GM12891 (cell line): Measurements from ENCODE around the gene GFI1.

ENCODE experiments used
- DNase-seq: peaks from one replicate; pipeline ENCODE4 v3.0.0; 2011; ENCODE audit warnings: low spot score; ENCODE audit not compliant: insufficient read length
- FAIRE-seq: peaks from 2 replicates; lab custom pipeline; 2011; peaks lifted over from hg19 to GRCh38; lab: Jason Lieb, UNC
- PAX5 ChIP-seq: IDR thresholded peaks from 2 replicates; pipeline ENCODE4 v1.6.1; 2011; ENCODE audit warnings: low read length, moderate library complexity, mild to moderate bottlenecking; ENCODE audit not compliant: insufficient read depth, severe bottlenecking
- POLR2A ChIP-seq: IDR thresholded peaks from 2 replicates; pipeline ENCODE4 v1.6.1; 2011; ENCODE audit warnings: low read depth, low read length, control low read depth
- POLR2AphosphoS5 ChIP-seq: IDR thresholded peaks from 2 replicates; pipeline ENCODE4 v1.6.1; 2011; ENCODE audit warnings: low read depth, low read length, control low read depth
- POU2F2 ChIP-seq: IDR thresholded peaks from 2 replicates; pipeline ENCODE4 v1.6.1; 2011; ENCODE audit warnings: low read depth, mild to moderate bottlenecking, control low read depth, low read length, moderate library complexity
- SPI1 ChIP-seq: IDR thresholded peaks from 2 replicates; pipeline ENCODE4 v1.6.1; 2011; ENCODE audit warnings: low read depth, low read length, control low read depth
- TAF1 ChIP-seq: IDR thresholded peaks from 2 replicates; pipeline ENCODE4 v1.6.1; 2011; ENCODE audit warnings: low read depth, low read length, control low read depth

GFI1 gene

DNA sequence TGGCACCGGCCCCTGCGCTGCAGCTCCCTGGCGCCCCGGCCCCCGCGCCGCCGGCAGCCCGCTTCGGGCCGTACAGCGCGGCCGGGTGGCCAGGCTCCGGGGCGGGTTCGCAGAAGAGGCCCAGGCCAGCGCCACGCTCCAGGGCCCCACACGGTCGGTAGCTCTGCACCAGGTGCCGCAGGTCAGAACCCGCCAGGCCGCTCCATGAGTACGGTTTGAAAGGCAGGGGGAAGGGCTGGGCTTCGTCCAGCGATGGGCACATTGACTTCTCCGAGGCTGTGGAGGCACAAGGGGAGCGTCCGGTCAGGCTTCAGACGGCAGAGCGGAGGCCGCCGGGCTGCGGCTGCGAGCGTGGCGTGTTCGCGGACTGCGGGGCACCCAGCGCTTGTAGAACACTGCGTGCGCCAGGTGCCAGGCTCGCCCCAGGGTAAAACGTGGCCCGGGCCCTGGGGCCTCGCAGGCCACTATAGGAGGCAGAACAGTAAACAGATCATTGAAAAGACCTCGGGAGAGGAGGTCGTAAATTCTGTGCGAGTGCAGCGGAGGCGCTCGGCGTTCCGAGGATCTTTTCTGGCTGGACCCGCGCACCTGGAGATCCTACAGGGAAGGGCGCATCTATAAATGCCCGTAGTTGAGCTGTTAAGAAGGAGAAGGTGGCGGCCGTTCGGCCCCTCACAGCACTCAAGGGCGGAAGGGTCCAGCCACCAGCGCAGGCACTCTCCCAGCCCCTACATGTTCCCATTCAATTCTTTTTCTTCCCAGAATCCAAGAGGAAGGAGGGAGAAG lies 5.7 kb downstream of the GFI1 start:
- DNase-seq: no peak
- FAIRE-seq: no peak

DNA sequence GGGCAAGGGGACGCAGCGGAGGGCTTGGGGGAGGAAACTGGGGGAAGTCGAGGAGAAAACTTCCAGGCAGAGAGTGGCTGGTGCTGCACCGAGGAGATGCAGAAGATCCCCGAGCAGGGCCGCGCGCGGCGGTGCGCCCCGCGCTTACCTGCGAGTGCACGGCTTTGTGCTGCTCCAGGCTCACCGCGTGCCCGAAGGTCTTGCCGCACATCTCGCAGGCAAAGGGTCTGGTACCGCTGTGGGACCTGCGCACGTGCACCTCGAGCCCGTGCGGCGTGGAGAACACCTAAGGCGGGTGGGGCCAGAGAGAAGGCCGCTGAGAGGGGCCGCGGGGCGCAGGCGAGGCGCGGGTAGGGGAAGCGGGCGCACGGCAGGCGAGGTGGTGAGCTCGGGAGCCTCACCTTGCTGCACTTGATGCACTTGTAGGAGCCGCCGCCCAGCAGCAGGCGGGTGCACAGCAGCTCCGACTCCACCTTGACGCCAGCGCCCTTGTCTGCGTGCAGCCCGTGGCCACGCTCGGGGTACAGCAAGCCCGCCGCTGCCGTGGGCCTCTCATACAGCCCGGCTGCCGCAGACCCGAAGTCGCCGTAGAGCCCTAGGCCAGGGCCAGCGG lies 6.4 kb downstream of the GFI1 start:
- DNase-seq: no peak
- no peak for FAIRE-seq
- TF ChIP-seq POLR2AphosphoS5: no peak
- no peak for TF ChIP-seq POU2F2
- no peak for TF ChIP-seq POLR2A
- no peak for TF ChIP-seq SPI1
- TF ChIP-seq TAF1: no peak
- TF ChIP-seq PAX5: no peak

More for the DNA sequence above, 5.7 kb downstream of the GFI1 start:
- TF ChIP-seq POLR2AphosphoS5: no peak

GRCh38 chr1:92479587-92479986 lies 7.1 kb downstream of the GFI1 start:
- TF ChIP-seq SPI1: no peak
- no peak for TF ChIP-seq TAF1
- TF ChIP-seq POLR2AphosphoS5: no peak

DNA sequence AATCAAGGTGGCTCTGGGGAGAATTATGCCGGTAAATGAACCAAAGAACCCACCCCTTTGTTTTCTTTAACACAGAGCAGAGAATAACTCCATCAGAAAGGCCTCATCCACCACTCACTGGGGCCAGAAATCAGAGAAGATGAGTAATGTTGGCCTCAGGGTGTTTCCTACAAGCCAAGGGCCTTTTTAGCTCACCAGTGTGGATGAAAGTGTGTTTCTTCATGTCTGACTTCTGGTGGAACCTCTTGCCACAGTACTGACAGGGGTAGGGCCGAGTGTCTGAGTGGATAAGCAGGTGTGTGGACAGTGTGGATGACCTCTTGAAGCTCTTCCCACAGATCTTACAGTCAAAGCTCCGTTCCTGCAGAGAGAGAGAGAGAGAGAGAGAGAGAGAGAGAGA lies 8.3 kb downstream of the GFI1 start:
- FAIRE-seq (no peak), DNase-seq (no peak)
- TF ChIP-seq POLR2A: no peak
- TF ChIP-seq POLR2AphosphoS5: no peak
- no peak for TF ChIP-seq TAF1
- TF ChIP-seq PAX5: no peak

More at GRCh38 chr1:92479587-92479986, 7.1 kb downstream of the GFI1 start:
- FAIRE-seq (no peak), DNase-seq (no peak)

GRCh38 chr1:92476071-92476631 lies 10.6 kb downstream of the GFI1 start:
- DNase-seq: no peak
- peak; percentile 86 for FAIRE-seq
- TF ChIP-seq POLR2A (no peak), POLR2AphosphoS5 (no peak), SPI1 (0 out of 2 replicates have a peak, but pooled peaks have one; percentile 0)

GRCh38 chr1:92475029-92475428 lies 11.7 kb downstream of the GFI1 start:
- DNase-seq (no peak), FAIRE-seq (no peak)
- no peak for TF ChIP-seq TAF1

DNA sequence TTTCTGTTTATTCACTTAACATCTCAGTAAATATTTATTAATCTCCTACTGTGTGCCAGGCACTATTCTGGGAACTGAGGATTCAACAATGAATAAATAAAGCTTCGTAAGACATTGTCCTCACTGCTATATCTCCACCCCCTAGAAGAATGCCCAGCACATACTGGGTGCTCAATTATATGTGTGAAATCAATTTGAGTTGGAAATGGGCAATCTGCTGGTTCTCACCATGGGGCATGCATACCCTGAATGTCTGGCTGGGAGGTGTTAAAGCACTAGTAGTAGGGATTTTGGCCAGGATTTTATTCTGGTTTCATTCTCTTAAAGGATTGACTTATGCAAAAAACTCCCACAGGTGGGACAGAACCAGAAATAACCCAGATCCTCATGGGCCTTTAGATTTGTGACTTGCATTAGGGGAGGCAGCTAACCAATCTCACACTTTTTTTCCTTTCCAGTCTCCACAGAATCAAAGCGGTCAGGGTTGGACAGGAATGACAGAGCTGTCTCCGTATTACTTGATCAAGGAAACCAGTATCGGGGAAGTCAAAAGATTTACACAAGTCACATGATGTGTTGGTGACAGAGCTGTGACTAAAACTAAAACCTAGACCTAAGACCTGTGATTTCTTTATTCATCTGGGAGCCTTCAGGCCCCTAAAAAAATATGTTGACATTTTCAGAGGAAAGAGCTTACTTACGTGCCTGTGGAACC lies 12.8 kb downstream of the GFI1 start:
- peak; percentile 26; the same call in 1 of the 2 replicates for TF ChIP-seq POLR2A
- TF ChIP-seq TAF1: no peak
- TF ChIP-seq POU2F2: no peak
- DNase-seq (no peak), FAIRE-seq (peak; percentile 58)

GRCh38 chr1:92470216-92470615 lies 16.5 kb downstream of the GFI1 start:
- TF ChIP-seq PAX5 (no peak), SPI1 (no peak), POLR2AphosphoS5 (no peak), TAF1 (no peak), POU2F2 (no peak), POLR2A (no peak)
- FAIRE-seq (no peak), DNase-seq (no peak)

GRCh38 chr1:92466683-92467352 lies 19.9 kb downstream of the GFI1 start:
- no peak for TF ChIP-seq POLR2A
- no peak for TF ChIP-seq TAF1
- TF ChIP-seq SPI1: 0 out of 2 replicates have a peak, but pooled peaks have one; percentile 11
- TF ChIP-seq POLR2AphosphoS5: no peak
- FAIRE-seq: no peak
- no peak for DNase-seq

GRCh38 chr1:92465256-92465647 lies 21.5 kb downstream of the GFI1 start:
- FAIRE-seq: no peak
- no peak for DNase-seq
- no peak for TF ChIP-seq TAF1
- TF ChIP-seq POLR2AphosphoS5: no peak
- TF ChIP-seq POLR2A: no peak
- TF ChIP-seq PAX5: no peak
- TF ChIP-seq SPI1: no peak
- no peak for TF ChIP-seq POU2F2
